ENCODE measurements around the gene CIDEB. TPM values are rescaled to one million over a fixed set of nuclear protein-coding genes. Genes with fewer than 3 reads are reported as not detected.

The CIDEB gene
- total and polyA plus RNA-seq, 2 of the 13 experiments (the other 11 are each of a cell fraction or from before 2014, with no cell fraction given): 35.8 to 110 TPM

DNA sequence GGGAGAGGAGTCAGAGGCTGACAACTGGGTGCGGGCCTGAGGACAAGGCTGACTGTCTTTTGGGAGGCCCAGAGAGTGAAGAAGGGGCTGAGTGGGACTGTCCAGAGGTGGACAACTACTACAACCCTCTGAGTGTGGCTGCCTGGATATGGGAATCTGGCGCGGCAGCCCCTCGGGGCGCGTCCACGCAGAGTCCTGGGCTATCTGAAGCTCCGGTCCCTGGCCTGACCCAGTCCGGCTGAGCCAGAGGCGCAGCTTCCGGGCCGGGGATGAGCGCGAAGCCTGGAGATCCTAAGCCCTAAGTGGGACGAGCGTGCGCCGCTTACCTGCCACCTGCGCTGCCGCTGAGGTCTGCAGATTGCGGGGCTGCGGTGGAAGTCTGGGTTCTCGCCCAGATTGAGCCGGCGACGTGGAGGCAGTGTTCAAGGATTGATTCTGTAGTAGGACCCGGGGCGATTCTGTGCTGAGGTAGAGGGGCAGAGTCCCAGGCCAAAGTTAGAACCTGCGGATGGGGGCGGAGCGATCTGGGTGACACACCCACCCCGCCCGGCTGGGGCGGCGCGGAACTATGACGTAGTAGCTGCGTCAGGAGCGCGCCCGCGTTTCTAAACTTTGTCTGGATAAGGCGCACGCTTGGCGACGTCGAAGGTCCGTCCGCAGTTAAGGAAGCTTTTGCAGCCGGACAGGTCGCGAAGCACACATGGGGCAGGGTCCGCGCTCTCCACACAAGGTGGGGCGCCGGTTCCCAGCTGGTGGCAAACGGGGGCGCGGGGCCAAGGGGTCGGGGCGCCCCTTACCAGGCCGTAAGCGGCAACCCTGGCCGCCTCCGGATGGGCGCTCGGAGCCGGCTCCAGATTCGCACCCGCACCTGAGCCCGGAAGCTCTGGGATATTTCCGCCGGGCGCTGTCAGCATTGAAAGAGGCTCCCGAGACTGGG is 8.3 kb downstream of the CIDEB start, which contains the start of the genes DHRS1 and NOP9 (continued):
- TF ChIP-seq, protein P1, sequence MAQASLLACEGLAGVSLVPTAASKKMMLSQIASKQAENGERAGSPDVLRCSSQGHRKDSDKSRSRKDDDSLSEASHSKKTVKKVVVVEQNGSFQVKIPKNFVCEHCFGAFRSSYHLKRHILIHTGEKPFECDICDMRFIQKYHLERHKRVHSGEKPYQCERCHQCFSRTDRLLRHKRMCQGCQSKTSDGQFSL (CRISPR knock-in tag; IDR thresholded peaks at IDR 0.05): peak; percentile 55
- TF ChIP-seq IKZF4 (CRISPR knock-in tag; IDR thresholded peaks at IDR 0.05; ENCODE audit: borderline replicate concordance, low read depth, not compliant biosample characterization) (peak; percentile 94), MXI1 (IDR thresholded peaks at IDR 0.05; ENCODE audit: borderline replicate concordance, low read depth, low read length) (peak; percentile 99), ZNF768 (CRISPR knock-in tag; IDR thresholded peaks at IDR 0.05) (peak; percentile 69), ZNF496 (CRISPR knock-in tag; IDR thresholded peaks at IDR 0.05; ENCODE audit: insufficient replicate concordance) (no peak), ZNF737 (CRISPR knock-in tag; IDR thresholded peaks at IDR 0.05; ENCODE audit: borderline replicate concordance) (no peak), RFXAP (CRISPR knock-in tag; IDR thresholded peaks at IDR 0.05; ENCODE audit: borderline replicate concordance) (peak; percentile 96), KAT7 (CRISPR knock-in tag; IDR thresholded peaks at IDR 0.05; ENCODE audit: borderline replicate concordance) (peak; percentile 93), ZNF350 (CRISPR knock-in tag; IDR thresholded peaks at IDR 0.05; ENCODE audit: borderline replicate concordance, low read depth) (peak; percentile 99), ZFYVE20 (CRISPR knock-in tag; IDR thresholded peaks at IDR 0.05; ENCODE audit: borderline replicate concordance, low read depth) (no peak), HCFC1 (IDR thresholded peaks at IDR 0.05; ENCODE audit: low read depth, low read length) (peak; percentile 90), PLRG1 (conservative IDR thresholded peaks at IDR 0.05) (no peak)
- TF ChIP-seq, protein P2, sequence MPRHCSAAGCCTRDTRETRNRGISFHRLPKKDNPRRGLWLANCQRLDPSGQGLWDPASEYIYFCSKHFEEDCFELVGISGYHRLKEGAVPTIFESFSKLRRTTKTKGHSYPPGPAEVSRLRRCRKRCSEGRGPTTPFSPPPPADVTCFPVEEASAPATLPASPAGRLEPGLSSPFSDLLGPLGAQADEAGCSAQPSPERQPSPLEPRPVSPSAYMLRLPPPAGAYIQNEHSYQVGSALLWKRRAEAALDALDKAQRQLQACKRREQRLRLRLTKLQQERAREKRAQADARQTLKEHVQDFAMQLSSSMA (CRISPR knock-in tag; IDR thresholded peaks at IDR 0.05): peak; percentile 96
- TF ChIP-seq, protein P3, sequence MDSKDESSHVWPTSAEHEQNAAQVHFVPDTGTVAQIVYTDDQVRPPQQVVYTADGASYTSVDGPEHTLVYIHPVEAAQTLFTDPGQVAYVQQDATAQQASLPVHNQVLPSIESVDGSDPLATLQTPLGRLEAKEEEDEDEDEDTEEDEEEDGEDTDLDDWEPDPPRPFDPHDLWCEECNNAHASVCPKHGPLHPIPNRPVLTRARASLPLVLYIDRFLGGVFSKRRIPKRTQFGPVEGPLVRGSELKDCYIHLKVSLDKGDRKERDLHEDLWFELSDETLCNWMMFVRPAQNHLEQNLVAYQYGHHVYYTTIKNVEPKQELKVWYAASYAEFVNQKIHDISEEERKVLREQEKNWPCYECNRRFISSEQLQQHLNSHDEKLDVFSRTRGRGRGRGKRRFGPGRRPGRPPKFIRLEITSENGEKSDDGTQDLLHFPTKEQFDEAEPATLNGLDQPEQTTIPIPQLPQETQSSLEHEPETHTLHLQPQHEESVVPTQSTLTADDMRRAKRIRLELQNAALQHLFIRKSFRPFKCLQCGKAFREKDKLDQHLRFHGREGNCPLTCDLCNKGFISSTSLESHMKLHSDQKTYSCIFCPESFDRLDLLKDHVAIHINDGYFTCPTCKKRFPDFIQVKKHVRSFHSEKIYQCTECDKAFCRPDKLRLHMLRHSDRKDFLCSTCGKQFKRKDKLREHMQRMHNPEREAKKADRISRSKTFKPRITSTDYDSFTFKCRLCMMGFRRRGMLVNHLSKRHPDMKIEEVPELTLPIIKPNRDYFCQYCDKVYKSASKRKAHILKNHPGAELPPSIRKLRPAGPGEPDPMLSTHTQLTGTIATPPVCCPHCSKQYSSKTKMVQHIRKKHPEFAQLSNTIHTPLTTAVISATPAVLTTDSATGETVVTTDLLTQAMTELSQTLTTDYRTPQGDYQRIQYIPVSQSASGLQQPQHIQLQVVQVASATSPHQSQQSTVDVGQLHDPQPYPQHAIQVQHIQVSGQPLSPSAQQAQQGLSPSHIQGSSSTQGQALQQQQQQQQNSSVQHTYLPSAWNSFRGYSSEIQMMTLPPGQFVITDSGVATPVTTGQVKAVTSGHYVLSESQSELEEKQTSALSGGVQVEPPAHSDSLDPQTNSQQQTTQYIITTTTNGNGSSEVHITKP (CRISPR knock-in tag; IDR thresholded peaks at IDR 0.05; ENCODE audit: low read depth): peak; percentile 68; the same call in 1 of the 2 replicates
- TF ChIP-seq, protein P4, sequence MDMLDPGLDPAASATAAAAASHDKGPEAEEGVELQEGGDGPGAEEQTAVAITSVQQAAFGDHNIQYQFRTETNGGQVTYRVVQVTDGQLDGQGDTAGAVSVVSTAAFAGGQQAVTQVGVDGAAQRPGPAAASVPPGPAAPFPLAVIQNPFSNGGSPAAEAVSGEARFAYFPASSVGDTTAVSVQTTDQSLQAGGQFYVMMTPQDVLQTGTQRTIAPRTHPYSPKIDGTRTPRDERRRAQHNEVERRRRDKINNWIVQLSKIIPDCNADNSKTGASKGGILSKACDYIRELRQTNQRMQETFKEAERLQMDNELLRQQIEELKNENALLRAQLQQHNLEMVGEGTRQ (IDR thresholded peaks at IDR 0.05; ENCODE audit: low read depth, low read length): peak; percentile 6; the same call in 1 of the 2 replicates
- TF ChIP-seq, protein P4 (CRISPR knock-in tag; IDR thresholded peaks at IDR 0.05; ENCODE audit: borderline replicate concordance): no peak
- TF ChIP-seq, protein P5, sequence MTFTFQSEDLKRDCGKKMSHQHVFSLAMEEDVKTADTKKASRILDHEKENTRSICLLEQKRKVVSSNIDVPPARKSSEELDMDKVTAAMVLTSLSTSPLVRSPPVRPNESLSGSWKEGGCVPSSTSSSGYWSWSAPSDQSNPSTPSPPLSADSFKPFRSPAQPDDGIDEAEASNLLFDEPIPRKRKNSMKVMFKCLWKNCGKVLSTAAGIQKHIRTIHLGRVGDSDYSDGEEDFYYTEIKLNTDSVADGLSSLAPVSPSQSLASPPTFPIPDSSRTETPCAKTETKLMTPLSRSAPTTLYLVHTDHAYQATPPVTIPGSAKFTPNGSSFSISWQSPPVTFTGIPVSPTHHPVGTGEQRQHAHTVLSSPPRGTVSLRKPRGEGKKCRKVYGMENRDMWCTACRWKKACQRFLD (CRISPR knock-in tag; IDR thresholded peaks at IDR 0.05; ENCODE audit: borderline replicate concordance): peak; percentile 99

Measured in HepG2 (cell line).